HL-60 (cell line): ENCODE data around the gene SH3RF3.

ENCODE experiments used
- POLR2AphosphoS5 ChIP-seq: IDR thresholded peaks from 2 replicates; pipeline ENCODE4 v1.6.1; 2012; ENCODE audit warnings: low read depth
- TF ChIP-seq, protein P1 (sequence below): IDR thresholded peaks from one replicate; pipeline ENCODE4 v1.5.1; 2011; ENCODE audit warnings: low read length, control low read depth, inconsistent platforms; ENCODE audit not compliant: insufficient read depth

DNA sequence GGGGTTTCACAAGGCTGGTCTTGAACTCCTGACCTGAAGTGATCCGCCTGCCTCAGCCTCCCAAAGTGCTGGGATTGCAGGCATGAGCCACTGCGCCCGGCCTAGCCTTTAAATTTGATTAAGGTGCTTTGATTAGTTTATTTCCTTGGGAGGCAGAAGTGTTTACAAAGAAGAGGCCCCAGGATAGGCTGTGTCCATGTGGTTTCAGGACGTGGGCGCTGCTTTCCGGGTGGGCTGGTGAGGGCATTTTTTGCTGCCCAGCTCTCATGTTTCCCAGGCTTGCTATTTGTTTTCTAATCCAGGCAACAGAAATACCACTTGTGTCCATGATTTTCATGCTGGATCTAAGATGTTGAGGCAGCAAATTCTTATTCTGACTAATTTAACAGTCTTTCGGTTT lies 124.2 kb downstream of the SH3RF3 start:
- TF ChIP-seq, protein P1, sequence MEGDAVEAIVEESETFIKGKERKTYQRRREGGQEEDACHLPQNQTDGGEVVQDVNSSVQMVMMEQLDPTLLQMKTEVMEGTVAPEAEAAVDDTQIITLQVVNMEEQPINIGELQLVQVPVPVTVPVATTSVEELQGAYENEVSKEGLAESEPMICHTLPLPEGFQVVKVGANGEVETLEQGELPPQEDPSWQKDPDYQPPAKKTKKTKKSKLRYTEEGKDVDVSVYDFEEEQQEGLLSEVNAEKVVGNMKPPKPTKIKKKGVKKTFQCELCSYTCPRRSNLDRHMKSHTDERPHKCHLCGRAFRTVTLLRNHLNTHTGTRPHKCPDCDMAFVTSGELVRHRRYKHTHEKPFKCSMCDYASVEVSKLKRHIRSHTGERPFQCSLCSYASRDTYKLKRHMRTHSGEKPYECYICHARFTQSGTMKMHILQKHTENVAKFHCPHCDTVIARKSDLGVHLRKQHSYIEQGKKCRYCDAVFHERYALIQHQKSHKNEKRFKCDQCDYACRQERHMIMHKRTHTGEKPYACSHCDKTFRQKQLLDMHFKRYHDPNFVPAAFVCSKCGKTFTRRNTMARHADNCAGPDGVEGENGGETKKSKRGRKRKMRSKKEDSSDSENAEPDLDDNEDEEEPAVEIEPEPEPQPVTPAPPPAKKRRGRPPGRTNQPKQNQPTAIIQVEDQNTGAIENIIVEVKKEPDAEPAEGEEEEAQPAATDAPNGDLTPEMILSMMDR, result no peak
- no peak for TF ChIP-seq POLR2AphosphoS5
